Fibroblast of lung (primary cell): ENCODE data around the gene RPS29.

ENCODE experiments used
- CTCF ChIP-seq, 2 donors: IDR thresholded peaks in 1 of 2; conservative IDR thresholded peaks in 1 of 2; 1 replicate in 1 of 2; 2 replicates in 1 of 2; pipeline ENCODE4 v1.5.1; 2011 to 2012; ENCODE audit warnings: low read length in 2 of 2, control low read depth in 1 of 2, inconsistent platforms in 1 of 2, low read depth in 1 of 2, mild to moderate bottlenecking in 1 of 2
- EZH2 ChIP-seq: IDR thresholded peaks from 2 replicates; pipeline ENCODE4 v1.5.1; 2012; ENCODE audit warnings: low read length, control low read depth, mild to moderate bottlenecking; ENCODE audit errors: missing control alignments

- no peak for TF ChIP-seq CTCF (conservative IDR thresholded peaks at IDR 0.05 in 1 of 2, IDR thresholded peaks at IDR 0.05 in 1 of 2; ENCODE audit: low read depth in 1 of 2, low read length in 2 of 2)
- no peak for TF ChIP-seq EZH2
Measured at GRCh38 chr14:49566714-49567113, 19.5 kb downstream of the RPS29 start.
